GM19239 (cell line): ENCODE measurements around the gene SLC8B1.
A peak's percentile ranks its signal among the peaks of the same experiment; 100 is the strongest.
"Not testable (repeated sequence)": the region's sequence is repeated elsewhere in the genome, so short reads cannot be mapped to it uniquely, and the experiment has no call there.

ENCODE experiments used
- DNase-seq: peaks from one replicate; pipeline ENCODE4 v3.0.0; 2011; ENCODE audit warnings: low spot score; ENCODE audit not compliant: insufficient read length
- FAIRE-seq: peaks from 2 replicates; lab custom pipeline; 2011; peaks lifted over from hg19 to GRCh38; lab: Jason Lieb, UNC

SLC8B1 gene

DNA sequence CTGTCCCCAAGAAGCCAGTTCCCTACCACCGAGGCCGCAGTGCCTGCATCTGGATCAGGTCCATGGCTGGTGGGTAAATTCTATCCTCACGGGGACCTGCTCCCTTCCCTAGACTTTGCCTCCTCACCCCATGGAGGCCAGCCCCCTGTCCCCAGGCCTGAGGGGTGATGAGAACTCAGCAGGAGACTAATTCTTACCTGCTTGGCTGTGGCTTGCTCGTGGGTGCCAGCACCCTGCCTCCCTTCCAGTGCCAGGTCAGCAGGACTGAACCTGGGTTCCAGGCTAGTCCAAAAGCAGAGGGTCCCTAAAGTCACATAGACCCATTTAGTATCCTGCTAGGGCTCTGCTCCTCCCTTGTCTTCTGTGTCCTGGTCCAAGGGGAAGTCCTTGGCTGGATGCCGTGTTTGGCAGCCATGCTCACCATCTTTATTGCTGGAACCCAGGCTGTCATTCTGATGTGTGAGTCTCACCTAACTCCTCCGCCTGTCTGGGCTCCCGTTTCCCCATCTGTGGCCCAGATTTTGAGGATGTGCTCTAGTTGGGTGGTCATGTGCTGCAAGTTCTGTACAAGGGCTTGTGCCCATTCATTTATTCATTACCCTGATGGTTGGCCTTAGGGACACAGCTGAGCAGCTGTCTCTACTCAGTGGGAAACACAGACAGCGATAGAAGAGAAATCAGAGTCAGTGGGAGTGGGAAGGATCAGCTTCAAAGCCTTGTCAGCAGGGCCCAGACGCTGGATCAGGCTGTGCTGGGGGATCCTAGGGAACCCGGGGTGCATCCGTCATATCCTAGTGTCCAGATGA is 24.4 kb upstream of the SLC8B1 start:
- FAIRE-seq (no peak), DNase-seq (no peak)

GRCh38 chr12:113358381-113359132 is 23.6 kb upstream of the SLC8B1 start, which contains the start of gene PLBD2:
TSS of gene PLBD2 (plus strand) at chr12:113358587. CDS start at chr12:113358601, 14 bp downstream.
- FAIRE-seq (peak; percentile 90), DNase-seq (peak; percentile 95)

DNA sequence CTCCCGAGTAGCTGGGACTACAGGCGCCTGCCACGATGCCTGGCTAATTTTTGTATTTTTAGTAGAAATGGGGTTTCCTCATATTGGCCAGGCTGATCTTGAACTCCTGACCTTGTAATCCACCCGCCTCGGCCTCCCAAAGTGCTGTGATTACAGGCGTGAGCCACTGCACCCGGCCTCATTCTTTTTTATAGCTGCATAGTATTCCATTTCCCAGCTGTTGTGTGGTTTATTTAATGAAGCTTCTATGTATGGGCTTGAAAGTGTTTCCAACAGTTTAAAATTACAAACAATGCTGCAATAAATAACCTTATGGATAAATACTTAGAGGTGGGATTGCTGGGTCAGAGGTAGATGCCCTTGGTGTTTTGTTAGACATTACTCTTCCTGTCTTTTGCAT is 19.3 kb upstream of the SLC8B1 start:
- not testable (repeated sequence) for FAIRE-seq, DNase-seq

DNA sequence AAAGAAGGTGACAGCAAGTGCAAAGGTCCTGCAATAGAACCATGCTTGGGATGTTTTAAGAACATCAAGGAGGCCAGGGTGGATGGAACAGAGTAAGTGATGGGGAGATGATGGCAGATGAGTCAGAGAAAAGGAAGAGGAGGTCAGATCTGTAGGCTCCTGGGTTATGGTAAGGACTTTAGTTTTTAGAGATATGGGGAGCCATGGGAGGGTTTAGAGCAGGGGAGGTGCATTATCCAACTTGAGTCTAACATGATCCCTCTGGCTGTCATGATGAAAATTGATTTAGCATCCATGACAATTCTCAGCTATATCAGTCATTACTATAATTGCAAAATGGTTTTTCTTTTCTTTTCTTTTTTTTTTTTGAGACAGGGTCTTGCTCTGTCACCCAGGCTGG is 16.2 kb upstream of the SLC8B1 start:
- FAIRE-seq (no peak), DNase-seq (no peak)

- no peak for FAIRE-seq
- no peak for DNase-seq
Measured at GRCh38 chr12:113348849-113349536, 14.1 kb upstream of the SLC8B1 start.

GRCh38 chr12:113347892-113348291 is 13.0 kb upstream of the SLC8B1 start:
- FAIRE-seq (no peak), DNase-seq (no peak)

DNA sequence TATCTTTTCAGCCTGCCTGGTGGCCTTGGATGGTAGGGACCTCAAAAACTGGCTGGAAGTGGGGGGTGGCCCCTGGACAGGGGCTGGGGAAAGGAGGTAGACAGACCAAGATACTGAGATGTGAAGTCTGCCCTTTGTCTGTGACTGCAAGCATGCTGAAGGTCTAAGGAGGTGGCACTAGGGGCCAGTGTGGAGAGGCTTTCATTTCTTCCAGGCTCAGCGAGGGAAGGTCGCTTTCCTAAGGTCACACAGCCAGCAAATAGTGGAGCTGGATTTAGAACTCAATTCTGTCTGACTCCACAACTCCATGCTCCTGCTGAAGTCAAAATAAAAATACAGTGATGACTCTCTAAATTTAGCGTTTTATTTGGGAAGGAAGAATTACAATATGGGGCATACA is 12.2 kb upstream of the SLC8B1 start:
- no peak for DNase-seq

DNA sequence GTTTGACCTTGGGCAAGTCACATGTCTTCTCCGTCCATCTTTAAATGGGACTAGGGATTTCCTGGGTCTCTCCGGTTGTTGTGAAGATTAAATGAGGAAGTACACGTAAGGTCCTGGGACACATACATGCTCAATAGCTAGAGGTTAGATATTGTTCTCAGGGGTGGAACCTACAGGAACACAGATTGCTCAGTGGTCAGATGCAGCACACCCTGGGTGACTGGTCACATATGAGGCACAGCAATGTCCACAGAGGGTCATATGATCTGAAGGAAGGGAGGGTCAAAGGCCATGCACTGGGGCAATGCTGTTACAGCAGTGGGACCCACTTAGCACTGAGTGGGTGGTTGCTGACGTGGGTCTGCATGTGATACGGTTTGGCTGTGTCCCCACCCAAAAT is 11.4 kb upstream of the SLC8B1 start:
- DNase-seq (no peak), FAIRE-seq (no peak)

More for the DNA sequence above, 12.2 kb upstream of the SLC8B1 start:
- FAIRE-seq = no peak

- FAIRE-seq = no peak
- no peak for DNase-seq
Measured at GRCh38 chr12:113345318-113345717, 10.4 kb upstream of the SLC8B1 start.

DNA sequence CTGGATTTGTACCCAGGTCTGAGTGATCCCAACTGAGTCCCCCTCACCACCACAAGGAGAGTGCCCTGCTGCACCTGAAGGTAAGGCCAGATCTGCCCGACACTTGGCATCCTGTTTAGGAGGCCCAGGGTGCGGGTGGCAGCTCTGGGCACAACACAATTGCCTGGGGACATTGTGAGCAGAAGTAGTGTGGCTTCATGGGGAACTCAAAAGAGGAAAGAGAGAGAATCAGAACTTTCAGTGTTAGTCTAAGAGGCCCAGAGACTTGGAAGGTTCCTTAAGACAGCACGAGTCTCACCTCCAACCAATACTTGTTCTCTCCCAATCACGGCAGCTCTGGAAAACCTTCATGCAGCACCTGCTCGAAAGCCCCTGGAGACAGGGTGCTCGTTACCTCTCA is 6.6 kb upstream of the SLC8B1 start:
- DNase-seq (no peak), FAIRE-seq (no peak)

DNA sequence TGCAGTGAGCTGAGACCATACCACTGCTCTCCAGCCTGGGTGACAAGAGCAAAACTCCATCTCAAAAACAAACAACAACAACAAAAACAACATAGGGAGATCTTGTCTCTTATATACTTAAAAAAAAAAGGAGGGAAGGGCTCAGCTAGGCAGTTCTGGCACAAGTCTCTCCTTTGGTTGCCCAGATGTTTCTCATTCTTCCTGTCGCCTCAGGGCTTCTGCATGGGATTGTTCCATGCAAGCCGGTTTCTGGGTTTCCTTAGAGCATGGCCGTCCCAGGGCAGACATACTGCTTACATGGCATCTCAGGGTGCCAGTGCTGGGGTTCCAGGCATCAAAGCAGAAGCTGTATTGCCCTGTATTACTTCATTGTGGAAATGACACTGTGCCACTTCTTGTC is 5.2 kb upstream of the SLC8B1 start:
- DNase-seq (no peak), FAIRE-seq (no peak)

DNA sequence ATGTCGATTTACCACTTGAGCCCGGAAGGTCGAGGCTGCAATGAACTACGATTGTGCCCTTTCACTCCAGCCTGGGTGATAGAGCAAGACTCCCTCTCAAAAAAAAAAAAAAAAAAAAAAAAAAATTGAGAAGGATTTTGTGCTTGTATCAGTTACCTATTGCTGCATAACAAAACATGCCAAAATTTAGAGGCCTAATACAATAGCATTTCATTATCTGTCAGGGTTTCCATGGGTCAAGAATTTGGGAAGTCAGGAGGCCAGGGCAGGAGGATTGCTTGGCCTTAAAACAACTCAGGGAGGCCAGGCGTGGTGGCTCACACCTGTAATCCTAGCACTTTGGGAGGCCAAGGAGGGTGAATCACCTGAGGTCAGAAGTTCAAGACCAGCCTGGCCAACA is 4.6 kb upstream of the SLC8B1 start:
- FAIRE-seq = no peak

GRCh38 chr12:113333877-113334785 is 778 bp downstream of the SLC8B1 start:
- DNase-seq (no peak), FAIRE-seq (no peak)

More for the DNA sequence above, 4.6 kb upstream of the SLC8B1 start:
- DNase-seq = no peak

- DNase-seq (no peak), FAIRE-seq (no peak)
Measured at GRCh38 chr12:113333418-113333750, 1.5 kb downstream of the SLC8B1 start.

- no peak for DNase-seq
- no peak for FAIRE-seq
Measured at GRCh38 chr12:113332688-113333417, 2.1 kb downstream of the SLC8B1 start.

DNA sequence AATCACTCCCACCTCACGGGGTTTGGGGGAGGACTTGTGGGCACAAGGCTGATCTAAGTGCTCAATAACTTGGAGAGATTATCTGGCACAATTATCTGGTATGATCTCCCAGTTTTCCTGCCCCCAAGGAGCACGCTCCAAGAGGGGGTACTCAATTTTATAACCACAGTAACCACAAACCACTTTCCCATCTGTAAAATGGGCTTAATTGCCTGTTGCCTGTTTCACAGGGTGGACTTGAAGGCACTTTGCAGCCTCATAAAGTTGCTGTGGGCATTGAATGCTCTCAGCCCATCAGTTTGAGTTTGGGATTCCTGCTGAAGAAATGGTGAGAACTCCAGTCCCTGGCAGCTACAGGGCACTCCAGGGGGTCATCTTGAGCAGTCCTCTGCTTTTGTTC is 4.4 kb downstream of the SLC8B1 start:
- FAIRE-seq (no peak), DNase-seq (no peak)

- no peak for DNase-seq
- no peak for FAIRE-seq
Measured at GRCh38 chr12:113329791-113330417, 5.0 kb downstream of the SLC8B1 start.

DNA sequence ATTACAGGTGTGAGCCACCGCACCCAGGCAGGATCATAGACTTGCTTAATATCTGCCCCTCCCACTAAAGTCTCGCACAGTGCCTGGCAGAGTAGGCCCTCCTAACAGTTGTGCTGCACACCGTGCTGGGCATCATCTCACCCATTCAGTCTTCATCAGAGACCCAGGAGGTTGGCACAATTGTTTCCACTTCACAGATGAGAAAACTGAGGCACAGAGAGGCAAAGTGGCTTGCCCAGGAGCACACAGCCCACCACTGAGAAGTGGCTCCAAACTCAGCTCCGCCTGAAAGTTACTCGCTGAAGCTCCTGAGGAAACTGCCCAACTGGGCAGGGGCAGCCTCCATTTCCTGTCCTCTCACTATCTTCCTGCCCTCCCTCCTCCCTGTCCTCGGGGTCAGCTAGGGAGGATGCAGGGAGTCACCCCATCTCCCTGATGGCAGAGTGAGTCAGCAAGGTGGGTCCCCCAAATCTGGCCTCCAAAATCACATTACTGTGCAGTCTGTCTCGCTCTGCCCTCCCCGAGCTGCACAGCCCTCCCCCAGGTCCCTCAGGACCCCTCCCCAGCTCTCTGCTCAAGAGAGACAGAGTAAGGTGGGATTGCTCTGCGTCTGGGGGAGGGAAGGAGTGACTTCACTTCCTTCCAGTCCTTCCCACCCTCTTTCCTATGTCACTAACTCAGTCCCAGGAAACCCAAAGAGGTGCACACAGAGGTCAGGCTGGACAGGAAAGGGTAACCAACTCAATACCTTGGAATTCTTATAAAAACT is 5.7 kb downstream of the SLC8B1 start:
- FAIRE-seq (no peak), DNase-seq (no peak)
